Measurements from ENCODE around the gene MTG1.

The MTG1 gene

GRCh38 chr10:133353988-133354605, 39.9 kb upstream of the MTG1 start:
- Histone ChIP-seq H3K36me3 (ENCODE audit: insufficient read depth, low read depth, low read length) (no peaks in the 10 kb centered on the region), H3K4me3 (ENCODE audit: low read length) (no peak overlapping the region), H3K27me3 (ENCODE audit: insufficient read depth, low read length) (peaks cover 3% of the 10 kb centered on the region; the same call in 1 of the 2 replicates), H3K27ac (ENCODE audit: low read length) (no peak overlapping the region), H3K9ac (ENCODE audit: low read depth, low read length) (no peak overlapping the region), H3K4me1 (ENCODE audit: insufficient read depth, low read length) (no peaks in the 10 kb centered on the region), H3K9me3 (ENCODE audit: insufficient read depth, low read depth, low read length) (no peaks in the 10 kb centered on the region)

- H3K9me3 ChIP-seq (ENCODE audit: insufficient read depth, low read depth, low read length), result no peaks in the 10 kb centered on the region
- no peaks in the 10 kb centered on the region for H3K4me1 ChIP-seq (ENCODE audit: insufficient read depth, low read length)
- H3K9ac ChIP-seq (ENCODE audit: low read depth, low read length), result no peak overlapping the region
- peaks cover 6% of the 10 kb centered on the region for H3K27me3 ChIP-seq (ENCODE audit: insufficient read depth, low read length)
- H3K27ac ChIP-seq (ENCODE audit: low read length), result no peak overlapping the region
- H3K4me3 ChIP-seq (ENCODE audit: low read length), result no peak overlapping the region
- H3K36me3 ChIP-seq (ENCODE audit: insufficient read depth, low read depth, low read length), result no peaks in the 10 kb centered on the region
These were observed 39.2 kb upstream of the MTG1 start for GRCh38 chr10:133354672-133355240.

GRCh38 chr10:133355266-133355665, 38.7 kb upstream of the MTG1 start:
- H3K9me3 ChIP-seq (ENCODE audit: insufficient read depth, low read depth, low read length), result no peaks in the 10 kb centered on the region
- no peak overlapping the region for H3K9ac ChIP-seq (ENCODE audit: low read depth, low read length)
- peaks cover 11% of the 10 kb centered on the region for H3K27me3 ChIP-seq (ENCODE audit: insufficient read depth, low read length)
- H3K4me1 ChIP-seq (ENCODE audit: insufficient read depth, low read length), result no peaks in the 10 kb centered on the region
- H3K27ac ChIP-seq (ENCODE audit: low read length), result no peak overlapping the region
- no peak overlapping the region for H3K4me3 ChIP-seq (ENCODE audit: low read length)
- no peaks in the 10 kb centered on the region for H3K36me3 ChIP-seq (ENCODE audit: insufficient read depth, low read depth, low read length)

GRCh38 chr10:133355991-133356390, 38.0 kb upstream of the MTG1 start:
- Histone ChIP-seq H3K9me3 (ENCODE audit: insufficient read depth, low read depth, low read length) (no peaks in the 10 kb centered on the region), H3K4me1 (ENCODE audit: insufficient read depth, low read length) (no peaks in the 10 kb centered on the region), H3K4me3 (ENCODE audit: low read length) (no peak overlapping the region), H3K27me3 (ENCODE audit: insufficient read depth, low read length) (peaks cover 16% of the 10 kb centered on the region), H3K27ac (ENCODE audit: low read length) (no peak overlapping the region), H3K36me3 (ENCODE audit: insufficient read depth, low read depth, low read length) (no peaks in the 10 kb centered on the region), H3K9ac (ENCODE audit: low read depth, low read length) (no peak overlapping the region)

GRCh38 chr10:133356549-133357284, 37.2 kb upstream of the MTG1 start:
- Histone ChIP-seq H3K9me3 (ENCODE audit: insufficient read depth, low read depth, low read length) (no peaks in the 10 kb centered on the region), H3K4me1 (ENCODE audit: insufficient read depth, low read length) (no peaks in the 10 kb centered on the region), H3K36me3 (ENCODE audit: insufficient read depth, low read depth, low read length) (peaks cover under 1% of the 10 kb centered on the region; the same call in 1 of the 2 replicates), H3K9ac (ENCODE audit: low read depth, low read length) (peak overlapping the region; percentile 68; the same call in 1 of the 2 replicates), H3K27me3 (ENCODE audit: insufficient read depth, low read length) (peaks cover 16% of the 10 kb centered on the region), H3K4me3 (ENCODE audit: low read length) (peak overlapping the region; percentile 77), H3K27ac (ENCODE audit: low read length) (no peak overlapping the region)

- no peak within 1 kb of the TSS for H3K27ac ChIP-seq (ENCODE audit: low read length)
- peak within 1 kb of the TSS; percentile 77 for H3K4me3 ChIP-seq (ENCODE audit: low read length)
- peaks cover 8% of the 10 kb centered on the region for H3K36me3 ChIP-seq (ENCODE audit: insufficient read depth, low read depth, low read length)
- H3K27me3 ChIP-seq (ENCODE audit: insufficient read depth, low read length), result peaks cover 16% of the 10 kb centered on the region
- no peaks in the 10 kb centered on the region for H3K4me1 ChIP-seq (ENCODE audit: insufficient read depth, low read length)
- peak within 1 kb of the TSS; percentile 68; the same call in 1 of the 2 replicates for H3K9ac ChIP-seq (ENCODE audit: low read depth, low read length)
- no peaks in the 10 kb centered on the region for H3K9me3 ChIP-seq (ENCODE audit: insufficient read depth, low read depth, low read length)
These were observed 36.4 kb upstream of the MTG1 start, which contains the start of gene FUOM for GRCh38 chr10:133357285-133358161. FUOM (minus strand) TSS chr10:133358019; CDS start chr10:133358007, 12 bp downstream.

GRCh38 chr10:133358162-133358924, 35.6 kb upstream of the MTG1 start:
- Histone ChIP-seq H3K27ac (ENCODE audit: low read length) (no peak overlapping the region), H3K9ac (ENCODE audit: low read depth, low read length) (no peak overlapping the region), H3K9me3 (ENCODE audit: insufficient read depth, low read depth, low read length) (no peaks in the 10 kb centered on the region), H3K4me1 (ENCODE audit: insufficient read depth, low read length) (no peaks in the 10 kb centered on the region), H3K36me3 (ENCODE audit: insufficient read depth, low read depth, low read length) (peaks cover 16% of the 10 kb centered on the region), H3K27me3 (ENCODE audit: insufficient read depth, low read length) (peaks cover 16% of the 10 kb centered on the region), H3K4me3 (ENCODE audit: low read length) (no peak overlapping the region)

GRCh38 chr10:133358925-133359310, 35.0 kb upstream of the MTG1 start:
- H3K4me3 ChIP-seq (ENCODE audit: low read length), result no peak overlapping the region

GRCh38 chr10:133359554-133359971, 34.4 kb upstream of the MTG1 start:
- Histone ChIP-seq H3K36me3 (ENCODE audit: insufficient read depth, low read depth, low read length) (peaks cover 27% of the 10 kb centered on the region), H3K27ac (ENCODE audit: low read length) (no peak overlapping the region), H3K4me1 (ENCODE audit: insufficient read depth, low read length) (no peaks in the 10 kb centered on the region), H3K27me3 (ENCODE audit: insufficient read depth, low read length) (peaks cover 16% of the 10 kb centered on the region), H3K4me3 (ENCODE audit: low read length) (no peak overlapping the region), H3K9me3 (ENCODE audit: insufficient read depth, low read depth, low read length) (no peaks in the 10 kb centered on the region), H3K9ac (ENCODE audit: low read depth, low read length) (no peak overlapping the region)

More at GRCh38 chr10:133358925-133359310, 35.0 kb upstream of the MTG1 start:
- Histone ChIP-seq H3K9me3 (ENCODE audit: insufficient read depth, low read depth, low read length) (no peaks in the 10 kb centered on the region), H3K27me3 (ENCODE audit: insufficient read depth, low read length) (peaks cover 16% of the 10 kb centered on the region), H3K36me3 (ENCODE audit: insufficient read depth, low read depth, low read length) (peaks cover 21% of the 10 kb centered on the region), H3K27ac (ENCODE audit: low read length) (no peak overlapping the region), H3K4me1 (ENCODE audit: insufficient read depth, low read length) (no peaks in the 10 kb centered on the region), H3K9ac (ENCODE audit: low read depth, low read length) (no peak overlapping the region)

- H3K27ac ChIP-seq (ENCODE audit: low read length), result no peak overlapping the region
- H3K4me3 ChIP-seq (ENCODE audit: low read length), result no peak overlapping the region
- peaks cover 16% of the 10 kb centered on the region for H3K27me3 ChIP-seq (ENCODE audit: insufficient read depth, low read length)
- no peak overlapping the region for H3K9ac ChIP-seq (ENCODE audit: low read depth, low read length)
- peaks cover 32% of the 10 kb centered on the region for H3K36me3 ChIP-seq (ENCODE audit: insufficient read depth, low read depth, low read length)
- H3K9me3 ChIP-seq (ENCODE audit: insufficient read depth, low read depth, low read length), result no peaks in the 10 kb centered on the region
- no peaks in the 10 kb centered on the region for H3K4me1 ChIP-seq (ENCODE audit: insufficient read depth, low read length)
These were observed 33.9 kb upstream of the MTG1 start for GRCh38 chr10:133359972-133360610.
